ENCODE measurements around the gene P2RY1. TPM values are rescaled to one million over a fixed set of nuclear protein-coding genes. Genes with fewer than 3 reads are reported as not detected.

The P2RY1 gene
- total RNA-seq, 1 experiment from 2014 or later, result 1.7 TPM

GRCh38 chr3:152827313-152827712 lies 7.6 kb upstream of the P2RY1 start:
- H3K79me2 ChIP-seq (ENCODE audit: insufficient read depth, low read length), result no peaks in the 10 kb centered on the region
- ChIA-PET POLR2A (no interaction called here), RAD21 (ENCODE audit: low non-redundant PET in 1 of 2, low total read pairs in 2 of 2, uncharacterized antibody in 2 of 2, unreplicated experiment in 2 of 2) (no interaction called here), CTCF (no interaction called here)
- ATAC-seq (no peak), DNase-seq (ENCODE audit: low read depth, low spot score) (no peak)
- H3K27me3 ChIP-seq (ENCODE audit: insufficient read depth, low read length), result no peaks in the 10 kb centered on the region
- H3K36me3 ChIP-seq (ENCODE audit: control insufficient read depth in 1 of 2, insufficient read depth in 2 of 2, low read length in 2 of 2), result no peaks in the 10 kb centered on the region
- intact Hi-C loops (cut with micrococcal nuclease), result no loop called here
- no peak overlapping the region for H3K27ac ChIP-seq (ENCODE audit: low read depth, low read length)
- BruUV-seq (replicated peaks), result no TSS peak
- no peak overlapping the region for H2AFZ ChIP-seq (ENCODE audit: low read depth, low read length, poor library complexity, severe bottlenecking)
- no peak for TF ChIP-seq ZNF274 (IDR thresholded peaks at IDR 0.05; ENCODE audit: low read depth, low read length)
- no peak for TF ChIP-seq EZH2 (IDR thresholded peaks at IDR 0.05)
- no peak overlapping the region for H3K4me3 ChIP-seq (replicated peaks in 1 of 2; ENCODE audit: low read depth in 1 of 2, low read length in 2 of 2)
- H3K4me2 ChIP-seq (ENCODE audit: low read length), result no peak overlapping the region
- H3K9me2 ChIP-seq (ENCODE audit: insufficient read depth), result no peaks in the 10 kb centered on the region
- H3K9me3 ChIP-seq (ENCODE audit: control insufficient read depth in 1 of 2, insufficient read depth in 1 of 2, low read depth in 1 of 2, low read length in 2 of 2), result no peaks in the 10 kb centered on the region
- H4K20me1 ChIP-seq (ENCODE audit: insufficient read depth), result no peaks in the 10 kb centered on the region
- H3K9ac ChIP-seq (ENCODE audit: low read length), result no peak overlapping the region
- H3K4me1 ChIP-seq (ENCODE audit: control insufficient read depth in 1 of 2, insufficient read depth in 2 of 2, low read length in 2 of 2), result no peaks in the 10 kb centered on the region

- ChIA-PET POLR2A (no interaction called here), CTCF (no interaction called here), RAD21 (ENCODE audit: low non-redundant PET in 1 of 2, low total read pairs in 2 of 2, uncharacterized antibody in 2 of 2, unreplicated experiment in 2 of 2) (no interaction called here)
- BruUV-seq (replicated peaks), result no TSS peak
- ATAC-seq (no peak), DNase-seq (ENCODE audit: low read depth, low spot score) (no peak)
- H3K9me3 ChIP-seq (ENCODE audit: control insufficient read depth in 1 of 2, insufficient read depth in 1 of 2, low read depth in 1 of 2, low read length in 2 of 2), result no peaks in the 10 kb centered on the region
- no peak overlapping the region for H2AFZ ChIP-seq (ENCODE audit: low read depth, low read length, poor library complexity, severe bottlenecking)
- no peak overlapping the region for H3K4me2 ChIP-seq (ENCODE audit: low read length)
- no peaks in the 10 kb centered on the region for H3K36me3 ChIP-seq (ENCODE audit: control insufficient read depth in 1 of 2, insufficient read depth in 2 of 2, low read length in 2 of 2)
- no peaks in the 10 kb centered on the region for H4K20me1 ChIP-seq (ENCODE audit: insufficient read depth)
- TF ChIP-seq RAD21 (IDR thresholded peaks at IDR 0.05; ENCODE audit: low read depth) (no peak), SIN3A (IDR thresholded peaks at IDR 0.05; ENCODE audit: low read depth) (no peak), POLR2AphosphoS5 (IDR thresholded peaks at IDR 0.05; ENCODE audit: low read depth, low read length) (no peak), CEBPB (IDR thresholded peaks at IDR 0.05; ENCODE audit: low read depth) (no peak), EGR1 (IDR thresholded peaks at IDR 0.05; ENCODE audit: low read depth) (no peak), ELF1 (IDR thresholded peaks at IDR 0.05; ENCODE audit: borderline replicate concordance, low read depth) (no peak), REST (IDR thresholded peaks at IDR 0.05; ENCODE audit: low read depth) (no peak), YY1 (IDR thresholded peaks at IDR 0.05; ENCODE audit: extremely low read depth, insufficient replicate concordance, low read depth, low read length) (no peak), ATF3 (IDR thresholded peaks at IDR 0.05) (no peak), EZH2 (IDR thresholded peaks at IDR 0.05) (no peak), EZH2phosphoT487 (IDR thresholded peaks at IDR 0.05; ENCODE audit: borderline replicate concordance) (no peak), SP1 (IDR thresholded peaks at IDR 0.05; ENCODE audit: low read depth) (no peak)
- no peaks in the 10 kb centered on the region for H3K4me1 ChIP-seq (ENCODE audit: control insufficient read depth in 1 of 2, insufficient read depth in 2 of 2, low read length in 2 of 2)
- no peaks in the 10 kb centered on the region for H3K27me3 ChIP-seq (ENCODE audit: insufficient read depth, low read length)
- H3K27ac ChIP-seq (ENCODE audit: low read depth, low read length), result no peak overlapping the region
- H3K79me2 ChIP-seq (ENCODE audit: insufficient read depth, low read length), result no peaks in the 10 kb centered on the region
- no peak overlapping the region for H3K9ac ChIP-seq (ENCODE audit: low read length)
- H3K4me3 ChIP-seq (replicated peaks in 1 of 2; ENCODE audit: low read depth in 1 of 2, low read length in 2 of 2), result no peak overlapping the region
- no peaks in the 10 kb centered on the region for H3K9me2 ChIP-seq (ENCODE audit: insufficient read depth)
- intact Hi-C loops (cut with micrococcal nuclease), result no loop called here
These were observed 6.7 kb upstream of the P2RY1 start for GRCh38 chr3:152828075-152828840.
